Stomach smooth muscle (tissue), 2 donors: ENCODE results near the gene TLCD1.
A peak's percentile ranks its signal among the peaks of the same experiment; 100 is the strongest.
"Not testable (repeated sequence)": the region's sequence is repeated elsewhere in the genome, so short reads cannot be mapped to it uniquely, and the experiment has no call there.

ENCODE experiments used
- H3K27ac ChIP-seq: one replicate; pipeline ENCODE4 v1.7.0; 2013; ENCODE audit warnings: mild to moderate bottlenecking, low read length, inconsistent platforms
- H3K27me3 ChIP-seq, 2 donors: one replicate each; pipeline ENCODE4 v1.7.0; 2013; ENCODE audit warnings: low read length in 2 of 2; ENCODE audit not compliant: insufficient read depth in 2 of 2, control insufficient read depth in 1 of 2
- H3K36me3 ChIP-seq, 2 donors: one replicate each; pipeline ENCODE4 v1.7.0; 2013; ENCODE audit warnings: low read length in 2 of 2; ENCODE audit not compliant: control insufficient read depth in 2 of 2, insufficient read depth in 2 of 2
- H3K4me1 ChIP-seq: one replicate; pipeline ENCODE4 v1.7.0; 2013; ENCODE audit warnings: low read length; ENCODE audit not compliant: control insufficient read depth, insufficient read depth
- H3K4me3 ChIP-seq, 2 donors: one replicate each; pipeline ENCODE4 v1.7.0; 2013; ENCODE audit warnings: low read length in 2 of 2
- H3K9ac ChIP-seq, 2 donors: one replicate each; pipeline ENCODE4 v1.7.0; 2013; ENCODE audit warnings: low read length in 2 of 2, mild to moderate bottlenecking in 1 of 2
- H3K9me3 ChIP-seq, 2 donors: one replicate each; pipeline ENCODE4 v1.7.0; 2013; ENCODE audit warnings: low read length in 2 of 2; ENCODE audit not compliant: control insufficient read depth in 2 of 2
- donor health status: healthy.
- donor health status: Pancreatic carcinoma.

Gene TLCD1

GRCh38 chr17:28737770-28738679, 12.0 kb upstream of the TLCD1 start:
- Histone ChIP-seq H3K4me3 (no peak overlapping the region), H3K27me3 (no peaks in the 10 kb centered on the region), H3K4me1 (peaks cover 1% of the 10 kb centered on the region)

DNA sequence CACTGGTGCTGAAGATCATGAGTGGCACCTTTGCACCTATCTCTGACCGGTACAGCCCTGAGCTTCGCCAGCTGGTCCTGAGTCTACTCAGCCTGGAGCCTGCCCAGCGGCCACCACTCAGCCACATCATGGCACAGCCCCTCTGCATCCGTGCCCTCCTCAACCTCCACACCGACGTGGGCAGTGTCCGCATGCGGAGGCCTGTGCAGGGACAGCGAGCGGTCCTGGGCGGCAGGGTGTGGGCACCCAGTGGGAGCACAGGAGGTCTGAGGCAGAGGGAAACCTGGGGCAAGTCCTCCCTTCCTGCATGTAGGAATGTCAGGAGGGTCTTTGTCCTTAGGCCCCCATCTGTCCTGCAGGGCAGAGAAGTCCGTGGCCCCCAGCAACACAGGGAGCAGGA, 11.3 kb upstream of the TLCD1 start:
- Histone ChIP-seq H3K27me3 (no peaks in the 10 kb centered on the region), H3K27ac (no peak overlapping the region), H3K36me3 (peaks cover 0 to 2% of the 10 kb centered on the region in 2 donors), H3K4me3 (no peak overlapping the region), H3K9me3 (no peaks in the 10 kb centered on the region), H3K9ac (no peak overlapping the region), H3K4me1 (no peaks in the 10 kb centered on the region)

More at GRCh38 chr17:28737770-28738679, 12.0 kb upstream of the TLCD1 start:
- Histone ChIP-seq H3K9me3 (no peaks in the 10 kb centered on the region), H3K9ac (no peak overlapping the region), H3K36me3 (peaks cover 0 to 2% of the 10 kb centered on the region in 2 donors), H3K27ac (no peak overlapping the region)

GRCh38 chr17:28735913-28736769, 10.1 kb upstream of the TLCD1 start:
- not testable (repeated sequence) for H3K27ac ChIP-seq, H3K27me3 ChIP-seq, H3K9me3 ChIP-seq, H3K9ac ChIP-seq, H3K4me3 ChIP-seq, H3K36me3 ChIP-seq, H3K4me1 ChIP-seq

- Histone ChIP-seq H3K36me3 (peaks cover 0 to 2% of the 10 kb centered on the region in 2 donors), H3K9me3 (no peaks in the 10 kb centered on the region), H3K4me1 (no peaks in the 10 kb centered on the region), H3K27me3 (no peaks in the 10 kb centered on the region), H3K4me3 (no peak overlapping the region), H3K9ac (no peak overlapping the region), H3K27ac (no peak overlapping the region)
These were observed 9.2 kb upstream of the TLCD1 start for GRCh38 chr17:28735242-28735722.

DNA sequence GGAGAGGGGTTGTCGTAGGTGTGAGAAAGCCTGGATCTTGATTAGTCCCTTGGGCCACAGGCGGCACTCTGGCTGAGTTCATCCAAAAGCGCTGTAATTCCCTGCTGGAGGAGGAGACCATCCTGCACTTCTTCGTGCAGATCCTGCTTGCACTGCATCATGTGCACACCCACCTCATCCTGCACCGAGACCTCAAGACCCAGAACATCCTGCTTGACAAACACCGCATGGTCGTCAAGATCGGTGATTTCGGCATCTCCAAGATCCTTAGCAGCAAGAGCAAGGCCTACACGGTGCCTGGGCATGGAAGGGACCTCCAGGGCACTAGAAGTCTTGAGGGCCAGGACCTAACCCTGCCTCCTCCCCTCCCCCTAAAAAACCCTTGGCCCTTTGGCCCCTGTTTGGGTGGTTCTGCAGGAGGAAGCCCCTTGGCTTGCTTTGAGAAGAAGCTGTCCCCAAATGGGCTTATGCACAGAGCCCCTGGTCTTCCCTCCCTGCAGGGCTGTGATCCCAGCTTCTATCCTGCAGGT, 8.7 kb upstream of the TLCD1 start:
- no peak overlapping the region for H3K27ac ChIP-seq
- peaks cover 0 to 2% of the 10 kb centered on the region in 2 donors for H3K36me3 ChIP-seq
- no peaks in the 10 kb centered on the region for H3K27me3 ChIP-seq
- no peak overlapping the region for H3K4me3 ChIP-seq
- no peak overlapping the region for H3K9ac ChIP-seq
- H3K9me3 ChIP-seq = no peaks in the 10 kb centered on the region
- no peaks in the 10 kb centered on the region for H3K4me1 ChIP-seq

DNA sequence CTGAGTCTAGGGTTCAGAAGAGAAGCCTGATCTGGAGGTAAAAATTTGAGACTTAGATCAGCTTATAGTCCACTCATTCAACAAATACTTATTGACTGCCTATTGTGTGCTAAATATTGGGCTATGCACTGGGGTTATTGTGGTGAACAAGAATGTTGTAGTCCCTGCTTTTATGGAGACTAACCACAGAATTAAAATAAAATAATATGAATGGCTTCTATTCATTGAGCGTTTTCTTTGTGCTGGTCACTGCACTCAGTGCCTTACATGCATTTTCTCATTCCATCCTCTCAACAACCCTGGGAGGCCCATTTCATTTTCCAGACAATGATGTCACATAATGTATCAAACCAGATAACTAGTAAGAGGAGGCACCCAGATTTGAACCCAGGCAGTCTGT, 7.3 kb upstream of the TLCD1 start:
- H3K4me1 ChIP-seq = peaks cover 6% of the 10 kb centered on the region
- no peak overlapping the region for H3K9ac ChIP-seq
- no peak overlapping the region for H3K4me3 ChIP-seq
- no peaks in the 10 kb centered on the region for H3K27me3 ChIP-seq
- H3K27ac ChIP-seq = no peak overlapping the region
- H3K36me3 ChIP-seq = peaks cover 0 to 2% of the 10 kb centered on the region in 2 donors
- H3K9me3 ChIP-seq = no peaks in the 10 kb centered on the region

DNA sequence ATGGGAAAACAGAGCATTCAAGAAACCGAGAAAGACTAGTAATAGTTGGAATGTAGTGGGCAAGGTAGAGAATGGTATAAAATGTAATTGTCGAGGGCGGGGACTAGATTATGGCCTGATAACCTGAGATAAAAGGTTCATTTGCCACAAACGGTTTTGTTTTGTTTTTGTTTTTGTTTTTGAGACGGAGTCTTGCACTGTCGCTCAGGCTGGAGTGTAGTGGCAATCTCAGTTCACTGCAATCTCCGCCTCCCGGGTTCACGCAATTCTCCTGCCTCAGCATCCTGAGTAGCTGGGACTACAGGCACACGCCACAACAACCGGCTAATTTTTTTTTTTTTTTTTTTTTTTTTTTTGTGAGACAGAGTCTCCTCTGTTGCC, 3.9 kb upstream of the TLCD1 start:
- Histone ChIP-seq H3K4me1 (peaks cover 36% of the 10 kb centered on the region), H3K27ac (no peak overlapping the region), H3K27me3 (peaks cover 2 to 10% of the 10 kb centered on the region in 2 donors), H3K9me3 (no peaks in the 10 kb centered on the region), H3K4me3 (no peak overlapping the region), H3K9ac (no peak overlapping the region), H3K36me3 (peaks cover 0 to 2% of the 10 kb centered on the region in 2 donors)

GRCh38 chr17:28728364-28729200, 2.5 kb upstream of the TLCD1 start, which contains the start of gene NEK8:
Gene NEK8 (plus strand): TSS chr17:28728788. CDS start chr17:28728814, 26 bp downstream.
- H3K27ac ChIP-seq = peak within 1 kb of the TSS; percentile 87
- H3K4me1 ChIP-seq = peaks cover 37% of the 10 kb centered on the region
- no peaks in the 10 kb centered on the region for H3K9me3 ChIP-seq
- peak within 1 kb of the TSS; percentile 91 to 98 for H3K4me3 ChIP-seq
- H3K27me3 ChIP-seq = peaks cover 2 to 10% of the 10 kb centered on the region in 2 donors
- peaks cover 7 to 8% of the 10 kb centered on the region in 2 donors for H3K36me3 ChIP-seq
- H3K9ac ChIP-seq = peak within 1 kb of the TSS; percentile 77 to 88

DNA sequence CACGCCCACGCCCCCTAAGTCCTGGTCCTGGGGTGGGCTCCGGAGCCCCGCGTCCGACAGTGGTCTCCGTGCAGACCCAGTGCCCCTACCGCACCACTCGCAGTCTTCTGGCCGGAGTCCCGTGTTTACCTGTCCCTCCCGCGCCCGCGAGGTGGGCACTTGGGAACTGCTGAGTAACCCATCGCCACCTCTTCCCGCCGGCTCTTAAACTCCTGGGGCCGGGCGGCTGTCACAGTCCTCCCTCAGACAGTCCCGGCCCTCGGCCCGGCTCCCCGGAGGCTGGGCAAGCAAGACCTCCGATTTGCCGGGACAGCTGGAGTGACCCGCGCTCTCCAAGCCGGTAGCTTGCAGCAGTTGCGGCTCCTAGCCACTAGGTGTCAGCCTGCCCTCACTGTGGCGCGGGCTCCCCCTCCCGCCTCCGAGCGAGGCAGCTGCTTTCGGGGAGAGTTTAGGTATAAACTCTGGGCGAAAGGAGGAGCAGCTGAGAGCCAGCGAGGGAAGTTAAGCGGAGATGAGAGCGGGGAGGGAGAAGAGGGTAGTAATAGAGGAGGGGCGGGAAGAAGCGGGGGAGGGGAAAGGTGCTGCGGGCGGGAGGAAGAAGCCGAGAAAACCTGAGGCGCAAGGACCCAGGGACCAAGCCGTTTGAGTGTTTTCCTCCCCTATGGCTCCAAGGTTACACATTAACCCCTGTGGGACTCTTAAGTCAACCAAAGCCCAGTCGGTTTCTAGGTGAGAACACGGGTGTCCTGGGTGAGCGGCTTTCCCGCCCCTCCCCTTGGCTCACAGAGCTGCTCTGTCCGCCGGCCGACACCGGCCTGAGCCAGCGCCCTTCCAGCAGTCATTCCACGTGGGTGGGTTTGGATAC, 826 bp upstream of the TLCD1 start:
- Histone ChIP-seq H3K36me3 (peaks cover 22% of the 10 kb centered on the region in 2 donors), H3K4me1 (peaks cover 39% of the 10 kb centered on the region), H3K27me3 (peaks cover 2 to 10% of the 10 kb centered on the region in 2 donors), H3K9me3 (no peaks in the 10 kb centered on the region), H3K9ac (peak overlapping the region; percentile 43 to 51), H3K27ac (peak overlapping the region; percentile 2), H3K4me3 (peak overlapping the region; percentile 61 to 91)
